NT2/D1 (cell line): ENCODE measurements around the gene MOBP.

Experiments used
- YY1 ChIP-seq: IDR thresholded peaks from 2 replicates; pipeline ENCODE4 v1.6.1; 2011; ENCODE audit not compliant: insufficient read length, insufficient read depth
- ZNF274 ChIP-seq: IDR thresholded peaks from 2 replicates; pipeline ENCODE4 v1.6.1; 2011; ENCODE audit warnings: mild to moderate bottlenecking, low read depth, low read length

- TF ChIP-seq ZNF274, result no peak
- TF ChIP-seq YY1, result no peak
Observed at GRCh38 chr3:39474126-39474515, 6.6 kb downstream of the MOBP start.
